HEK293T (cell line): Measurements from ENCODE around the gene RCOR3.

Experiments
- ELF4 ChIP-seq: fragments of 450-650 bp; IDR thresholded peaks from 2 replicates; pipeline ENCODE4 v1.6.1; 2017; ENCODE audit warnings: antibody characterized with exemption
- TARDBP ChIP-seq: fragments of 450-650 bp; IDR thresholded peaks from 2 replicates; pipeline ENCODE4 v1.6.1; 2016
- ZNF384 ChIP-seq: fragments of 450-650 bp; IDR thresholded peaks from 2 replicates; pipeline ENCODE4 v1.6.1; 2016

GRCh38 chr1:211336161-211336560 lies 77.0 kb downstream of the RCOR3 start:
- TF ChIP-seq ZNF384 (no peak), TARDBP (no peak), ELF4 (no peak)
